Glutamatergic neuron (in vitro differentiated cells): ENCODE data around the gene HPGD. TPM values are rescaled to one million over a fixed set of nuclear protein-coding genes. Genes with fewer than 3 reads are reported as not detected.

Source experiments
- DNase-seq: peaks from one replicate; pipeline ENCODE4 v3.0.0; 2022
- H3K27ac Mint-ChIP-seq: one replicate; pipeline ENCODE4 v1.8.0; 2020; ENCODE audit warnings: mild to moderate bottlenecking, mixed read lengths, inconsistent platforms; ENCODE audit not compliant: unreplicated experiment
- H3K27me3 Mint-ChIP-seq: one replicate; pipeline ENCODE4 v1.8.0; 2020; ENCODE audit warnings: mild to moderate bottlenecking, moderate library complexity, mixed read lengths, inconsistent platforms; ENCODE audit not compliant: unreplicated experiment
- H3K36me3 Mint-ChIP-seq: one replicate; pipeline ENCODE4 v1.8.0; 2020; ENCODE audit warnings: mild to moderate bottlenecking, mixed read lengths, inconsistent platforms; ENCODE audit not compliant: unreplicated experiment
- H3K4me1 Mint-ChIP-seq: one replicate; pipeline ENCODE4 v1.8.0; 2020; ENCODE audit warnings: mild to moderate bottlenecking, low read depth, mixed read lengths, inconsistent platforms; ENCODE audit not compliant: unreplicated experiment
- H3K4me3 Mint-ChIP-seq: one replicate; pipeline ENCODE4 v1.8.0; 2020; ENCODE audit warnings: mild to moderate bottlenecking, mixed read lengths, inconsistent platforms; ENCODE audit not compliant: unreplicated experiment
- H3K9me3 Mint-ChIP-seq: one replicate; pipeline ENCODE4 v1.8.0; 2020; ENCODE audit warnings: mild to moderate bottlenecking, moderate library complexity, mixed read lengths, inconsistent platforms; ENCODE audit not compliant: unreplicated experiment
- total RNA-seq: library from RNA; stranded (reverse); fragmentation: NEBNext Ultra II Directional; extraction: Animal tissue kit (Norgen Biotek cat#: 25700); gene quantifications from one replicate; pipeline ENCODE4 v1.2.1, GENCODE V29; 2021; ENCODE audit not compliant: unreplicated experiment
- TF ChIP-seq, protein P1 (sequence below): fragments of 200-600 bp; sonication (generic); IDR thresholded peaks from one replicate; pipeline ENCODE4 v1.5.0; 2021; ENCODE audit not compliant: partially characterized antibody, unreplicated experiment

The HPGD gene
- total RNA-seq, 1 donor from 2014 or later = 0.64 TPM

- TF ChIP-seq, protein P1, sequence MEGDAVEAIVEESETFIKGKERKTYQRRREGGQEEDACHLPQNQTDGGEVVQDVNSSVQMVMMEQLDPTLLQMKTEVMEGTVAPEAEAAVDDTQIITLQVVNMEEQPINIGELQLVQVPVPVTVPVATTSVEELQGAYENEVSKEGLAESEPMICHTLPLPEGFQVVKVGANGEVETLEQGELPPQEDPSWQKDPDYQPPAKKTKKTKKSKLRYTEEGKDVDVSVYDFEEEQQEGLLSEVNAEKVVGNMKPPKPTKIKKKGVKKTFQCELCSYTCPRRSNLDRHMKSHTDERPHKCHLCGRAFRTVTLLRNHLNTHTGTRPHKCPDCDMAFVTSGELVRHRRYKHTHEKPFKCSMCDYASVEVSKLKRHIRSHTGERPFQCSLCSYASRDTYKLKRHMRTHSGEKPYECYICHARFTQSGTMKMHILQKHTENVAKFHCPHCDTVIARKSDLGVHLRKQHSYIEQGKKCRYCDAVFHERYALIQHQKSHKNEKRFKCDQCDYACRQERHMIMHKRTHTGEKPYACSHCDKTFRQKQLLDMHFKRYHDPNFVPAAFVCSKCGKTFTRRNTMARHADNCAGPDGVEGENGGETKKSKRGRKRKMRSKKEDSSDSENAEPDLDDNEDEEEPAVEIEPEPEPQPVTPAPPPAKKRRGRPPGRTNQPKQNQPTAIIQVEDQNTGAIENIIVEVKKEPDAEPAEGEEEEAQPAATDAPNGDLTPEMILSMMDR = no peak
- Mint-ChIP-seq H3K4me3 (no peak overlapping the region), H3K27me3 (no peaks in the 10 kb centered on the region), H3K27ac (no peak overlapping the region), H3K9me3 (peaks cover 2% of the 10 kb centered on the region), H3K4me1 (no peaks in the 10 kb centered on the region), H3K36me3 (peaks cover 5% of the 10 kb centered on the region)
- DNase-seq = no peak
Measured at GRCh38 chr4:174549721-174550120, 27.4 kb upstream of the HPGD start.

- TF ChIP-seq, protein P1 = no peak
- no peak overlapping the region for H3K27ac Mint-ChIP-seq
- H3K4me3 Mint-ChIP-seq = no peak overlapping the region
- H3K36me3 Mint-ChIP-seq = peaks cover 5% of the 10 kb centered on the region
- H3K4me1 Mint-ChIP-seq = no peaks in the 10 kb centered on the region
- peaks cover 2% of the 10 kb centered on the region for H3K9me3 Mint-ChIP-seq
- DNase-seq = no peak
- no peaks in the 10 kb centered on the region for H3K27me3 Mint-ChIP-seq
Measured at GRCh38 chr4:174545268-174545667, 23.0 kb upstream of the HPGD start.

- no peak for DNase-seq
- TF ChIP-seq, protein P1 = no peak
- no peak overlapping the region for H3K27ac Mint-ChIP-seq
- no peaks in the 10 kb centered on the region for H3K4me1 Mint-ChIP-seq
- no peaks in the 10 kb centered on the region for H3K27me3 Mint-ChIP-seq
- no peak overlapping the region for H3K4me3 Mint-ChIP-seq
- peaks cover 3% of the 10 kb centered on the region for H3K9me3 Mint-ChIP-seq
- H3K36me3 Mint-ChIP-seq = peaks cover 5% of the 10 kb centered on the region
Measured at GRCh38 chr4:174544496-174544895, 22.2 kb upstream of the HPGD start.

DNA sequence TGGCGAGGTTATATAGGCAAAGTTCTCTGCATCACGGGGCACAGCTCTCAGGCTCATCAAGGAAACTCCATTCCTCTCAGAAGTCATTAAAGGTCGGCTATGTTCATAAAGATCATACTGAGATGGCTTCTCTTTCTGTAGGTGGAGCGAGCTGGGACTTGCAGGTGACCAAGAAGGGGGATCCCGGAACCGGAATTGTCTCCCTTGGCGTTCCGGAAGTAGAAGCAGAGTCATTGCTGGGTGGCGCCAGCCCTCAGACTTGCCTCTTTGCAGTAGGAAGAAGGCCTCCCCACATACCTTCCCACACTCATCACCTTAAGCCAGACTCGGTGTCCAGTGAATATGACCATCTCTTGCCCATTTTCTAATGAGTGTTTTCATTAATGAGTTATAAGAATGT lies 17.9 kb upstream of the HPGD start:
- Mint-ChIP-seq H3K27ac (no peak overlapping the region), H3K27me3 (no peaks in the 10 kb centered on the region), H3K4me3 (no peak overlapping the region), H3K4me1 (no peaks in the 10 kb centered on the region), H3K36me3 (no peaks in the 10 kb centered on the region), H3K9me3 (peaks cover 2% of the 10 kb centered on the region)
- no peak for DNase-seq
- TF ChIP-seq, protein P1 = no peak

- TF ChIP-seq, protein P1 = no peak
- H3K4me1 Mint-ChIP-seq = no peaks in the 10 kb centered on the region
- H3K27me3 Mint-ChIP-seq = no peaks in the 10 kb centered on the region
- no peak for DNase-seq
- no peak overlapping the region for H3K27ac Mint-ChIP-seq
- H3K36me3 Mint-ChIP-seq = no peaks in the 10 kb centered on the region
- H3K4me3 Mint-ChIP-seq = no peak overlapping the region
- H3K9me3 Mint-ChIP-seq = peaks cover 2% of the 10 kb centered on the region
Measured at GRCh38 chr4:174539571-174539970, 17.3 kb upstream of the HPGD start.
